K562 (cell line): Measurements from ENCODE around the gene TMEM167A. TPM values are rescaled to one million over a fixed set of nuclear protein-coding genes. Genes with fewer than 3 reads are reported as not detected.

Experiments
- AFF4 ChIP-seq: sonication (generic); formaldehyde crosslinking; IDR thresholded peaks from 2 replicates; pipeline ENCODE4 v1.8.0; 2023; ENCODE audit warnings: mild to moderate bottlenecking, missing genetic modification reagents
- FOS ChIP-seq: IDR thresholded peaks from 3 replicates; pipeline ENCODE4 v1.6.1; 2011; ENCODE audit not compliant: insufficient read length; ENCODE audit errors: extremely low read depth
- FOXJ3 ChIP-seq: sonication (generic); formaldehyde crosslinking; IDR thresholded peaks from 2 replicates; pipeline ENCODE4 v1.4.0; 2020; ENCODE audit warnings: mild to moderate bottlenecking, missing genetic modification reagents
- HNRNPLL ChIP-seq: fragments of 200-400 bp; formaldehyde crosslinking; IDR thresholded peaks from 2 replicates; pipeline ENCODE4 v1.6.1; 2017; ENCODE audit warnings: low read length, low read depth, mild to moderate bottlenecking; ENCODE audit not compliant: poor library complexity, severe bottlenecking
- POLR3A ChIP-seq: IDR thresholded peaks from 2 replicates; pipeline ENCODE4 v1.6.1; 2011; ENCODE audit warnings: borderline replicate concordance, mild to moderate bottlenecking, moderate library complexity; ENCODE audit not compliant: insufficient read length, insufficient read depth; ENCODE audit errors: extremely low read depth
- TAF1 ChIP-seq: IDR thresholded peaks from 2 replicates; pipeline ENCODE4 v1.6.1; 2011; ENCODE audit warnings: mild to moderate bottlenecking, low read length, moderate library complexity; ENCODE audit not compliant: insufficient read depth, control insufficient read depth, severe bottlenecking; ENCODE audit errors: extremely low read depth
- ZBTB2 ChIP-seq: fragments of 450-650 bp; IDR thresholded peaks from 2 replicates; pipeline ENCODE4 v1.6.1; 2016; ENCODE audit warnings: antibody characterized with exemption
- ZBTB40 ChIP-seq, 2 experiments: fragments of 450-650 bp in 1 of 2; sonication (generic) in 1 of 2; formaldehyde crosslinking in 1 of 2; IDR thresholded peaks; 2 replicates each; pipeline versions ENCODE4 v1.7.1 to v1.9.0; 2016 to 2022; ENCODE audit warnings: inconsistent platforms in 1 of 2, mild to moderate bottlenecking in 1 of 2, missing genetic modification reagents in 1 of 2
- ZNF134 ChIP-seq: fragments of 250-450 bp; sonication (Bioruptor Pico); conservative IDR thresholded peaks from 2 replicates; pipeline ENCODE4 v1.4.0; 2020
- ZNF3 ChIP-seq: fragments of 250-450 bp; sonication (Bioruptor Pico); IDR thresholded peaks from 2 replicates; pipeline ENCODE4 v1.5.0; 2021; ENCODE audit warnings: mild to moderate bottlenecking, moderate library complexity
- ZNF764 ChIP-seq: fragments of 250-450 bp; sonication (Bioruptor Pico); IDR thresholded peaks from 2 replicates; pipeline ENCODE4 v1.4.0; 2020; ENCODE audit warnings: low read depth, mild to moderate bottlenecking, moderate library complexity
- polyA plus RNA-seq, 8 experiments: library from polyadenylated mRNA; depleted of rRNA in 4 of 8; stranded (reverse) in 5 of 8; unstranded in 3 of 8; fragments of >200 nt; fragmentation: Nextera tagmentation in 2 of 8; fragmentation: Illumina TruSeq in 1 of 8; extraction: Ambion mirVana in 2 of 8; extraction: Trizol in 1 of 8; gene quantifications; 2 replicates each; pipeline versions ENCODE4 v1.2.1 to v1.2.3, GENCODE V29; 2011 to 2014; ENCODE audit warnings: inconsistent platforms in 1 of 8, missing spikeins in 1 of 8
- total RNA-seq, 7 experiments: library from RNA; depleted of rRNA in 6 of 7; stranded (reverse); fragments of >200 nt in 6 of 7; fragmentation: Illumina TruSeq in 2 of 7; extraction: Trizol in 2 of 7; gene quantifications; 2 replicates each; pipeline versions ENCODE4 v1.2.1 to v1.2.3, GENCODE V29; 2011 to 2021; ENCODE audit warnings: low replicate concordance in 1 of 7

The TMEM167A gene
- total and polyA plus RNA-seq, 9 of the 15 experiments (the other 6 are each of a cell fraction or from before 2014, with no cell fraction given) = 35.3 to 458 (median 110) TPM

GRCh38 chr5:83076742-83077661, at the start of gene TMEM167A, which contains the start of gene XRCC4 (continued):
- peak; percentile 96 for TF ChIP-seq ZBTB40 (IDR thresholded peaks at IDR 0.05)
- no peak for TF ChIP-seq ZBTB40 (CRISPR knock-in tag; IDR thresholded peaks at IDR 0.05)
- no peak for TF ChIP-seq FOXJ3 (CRISPR knock-in tag)
- peak; percentile 72 for TF ChIP-seq FOS
- TF ChIP-seq ZNF764 = no peak
- TF ChIP-seq POLR3A = no peak
- no peak for TF ChIP-seq ZNF3 (CRISPR knock-in tag)
- TF ChIP-seq ZBTB2 = no peak
- TF ChIP-seq HNRNPLL = peak; percentile 70
- no peak for TF ChIP-seq ZNF134 (CRISPR knock-in tag)
- TF ChIP-seq AFF4 (CRISPR knock-in tag) = no peak
- peak; percentile 89 for TF ChIP-seq TAF1
